CD4-positive, alpha-beta T cell (primary cell): Measurements from ENCODE around the gene MIA3. TPM values are rescaled to one million over a fixed set of nuclear protein-coding genes. Genes with fewer than 3 reads are reported as not detected.

Experiments used
- ATAC-seq: fragments of 200-7000 bp; cut with Tn5 transposase; one replicate; pipeline ENCODE4 v1.10.0; 2022; ENCODE audit warnings: mild to moderate bottlenecking; ENCODE audit not compliant: poor library complexity
- CTCF ChIA-PET: fragments of 350-600 bp; sonication (Branson Sonifier 250); formaldehyde crosslinking; loops from one replicate; lab custom pipeline; 2021; ENCODE audit warnings: antibody characterized with exemption, inconsistent platforms; lab: Charles Lee
- POLR2A ChIA-PET: fragments of 350-600 bp; sonication (Branson Sonifier 250); formaldehyde crosslinking; loops from one replicate; lab custom pipeline; 2021; ENCODE audit warnings: antibody characterized with exemption, inconsistent platforms; lab: Charles Lee
- DNase-seq, 14 experiments: peaks; one replicate each; pipeline ENCODE4 v3.0.0-alpha.2; 2013 to 2020; ENCODE audit warnings: mixed read lengths in 2 of 14
- H3K27ac ChIP-seq, 2 donors: one replicate each; pipeline versions ENCODE4 v1.5.1 to v1.7.0; 2013; ENCODE audit warnings: low read length in 2 of 2, low read depth in 1 of 2, mild to moderate bottlenecking in 1 of 2
- H3K27me3 ChIP-seq, 2 experiments: 1 replicate in 1 of 2; 2 replicates in 1 of 2; pipeline versions ENCODE4 v1.6.1 to v1.7.0; 2013; ENCODE audit warnings: low read length in 2 of 2, control low read depth in 1 of 2, mild to moderate bottlenecking in 1 of 2, moderate library complexity in 1 of 2; ENCODE audit not compliant: insufficient read depth in 2 of 2, control insufficient read depth in 1 of 2
- H3K36me3 ChIP-seq: one replicate; pipeline ENCODE4 v1.6.1; 2013; ENCODE audit warnings: low read length, control low read depth; ENCODE audit not compliant: insufficient read depth
- H3K4me1 ChIP-seq: one replicate; pipeline ENCODE4 v1.6.1; 2013; ENCODE audit warnings: low read length, control low read depth; ENCODE audit not compliant: insufficient read depth
- H3K4me3 ChIP-seq: one replicate; pipeline ENCODE4 v1.5.1; 2013; ENCODE audit warnings: mild to moderate bottlenecking, low read length, moderate library complexity
- H3K9me3 ChIP-seq, 2 experiments: 1 replicate in 1 of 2; 2 replicates in 1 of 2; pipeline versions ENCODE4 v1.6.1 to v1.7.0; 2013; ENCODE audit warnings: low read length in 2 of 2, mild to moderate bottlenecking in 2 of 2, control low read depth in 1 of 2, moderate library complexity in 1 of 2; ENCODE audit not compliant: control insufficient read depth in 1 of 2, insufficient read depth in 1 of 2
- H3K27ac Mint-ChIP-seq: one replicate; pipeline ENCODE4 v1.8.0; 2020; ENCODE audit warnings: mixed read lengths
- H3K27me3 Mint-ChIP-seq: one replicate; pipeline ENCODE4 v1.8.0; 2021; ENCODE audit warnings: mixed read lengths
- H3K36me3 Mint-ChIP-seq: one replicate; pipeline ENCODE4 v1.8.0; 2021; ENCODE audit warnings: low read depth, mixed read lengths
- H3K4me1 Mint-ChIP-seq: one replicate; pipeline ENCODE4 v1.8.0; 2021; ENCODE audit warnings: low read depth, mixed read lengths
- H3K4me3 Mint-ChIP-seq: one replicate; pipeline ENCODE4 v1.8.0; 2020; ENCODE audit warnings: mild to moderate bottlenecking, mixed read lengths
- H3K9me3 Mint-ChIP-seq: one replicate; pipeline ENCODE4 v1.8.0; 2020; ENCODE audit warnings: mixed read lengths
- intact Hi-C, 2 experiments: fragments of 100-400 bp; cut with DNase I in 1 of 2; cut with micrococcal nuclease in 1 of 2; formaldehyde crosslinking; loops; one replicate each; pipeline versions ENCODE4 v1.15.1 to v1.9.0; 2023 to 2025; cut with DNase I, micrococcal nuclease
- total RNA-seq, 174 experiments: library from RNA in 2 of 174; stranded (reverse) in 2 of 174; gene quantifications; one replicate each; pipeline ENCODE4 v1.2.3 and lab custom pipeline; 2021 to 2026
- TF ChIP-seq, protein P1 (sequence below): fragments of 200-600 bp; IDR thresholded peaks from one replicate; pipeline ENCODE4 v1.8.0; 2022; ENCODE audit warnings: antibody characterized with exemption, mild to moderate bottlenecking

The MIA3 gene
- total RNA-seq, 2 experiments from 2014 or later = 123 to 135 TPM

- DNase-seq (peak; percentile 90 to 98 (median 96)), ATAC-seq (peak; percentile 74)
- peak within 1 kb of the TSS; percentile 90 for H3K4me3 ChIP-seq
- CTCF ChIA-PET = interaction anchor here (1.1 to 2.7 kb wide), 7 partner anchors 9 to 970 kb away, joined by 3 to 14 read pairs (median 5); partner anchors contain the start of gene DUSP10
- H3K4me1 ChIP-seq = peaks cover 24% of the 10 kb centered on the region
- peaks cover 59% of the 10 kb centered on the region for H3K4me1 Mint-ChIP-seq
- intact Hi-C loops = loop anchor here (1.0 to 10.0 kb wide), 5 partner anchors 57 to 1722 kb away; partner anchors contain the start of gene WDR26 (in 1 of the 2)
- no peaks in the 10 kb centered on the region for H3K9me3 ChIP-seq
- H3K9me3 Mint-ChIP-seq = no peaks in the 10 kb centered on the region
- no peaks in the 10 kb centered on the region for H3K27me3 ChIP-seq
- H3K27ac Mint-ChIP-seq = peak within 1 kb of the TSS; percentile 100
- POLR2A ChIA-PET = interaction anchor here (0.6 to 2.6 kb wide), 38 partner anchors 9 to 1470 kb away, joined by 3 to 70 read pairs (median 6); partner anchors contain the start of genes DEGS1, DUSP10, FAM177B and SUSD4
- peaks cover 34% of the 10 kb centered on the region for H3K36me3 ChIP-seq
- H3K27me3 Mint-ChIP-seq = no peaks in the 10 kb centered on the region
- H3K4me3 Mint-ChIP-seq = peak within 1 kb of the TSS; percentile 99
- TF ChIP-seq, protein P1, sequence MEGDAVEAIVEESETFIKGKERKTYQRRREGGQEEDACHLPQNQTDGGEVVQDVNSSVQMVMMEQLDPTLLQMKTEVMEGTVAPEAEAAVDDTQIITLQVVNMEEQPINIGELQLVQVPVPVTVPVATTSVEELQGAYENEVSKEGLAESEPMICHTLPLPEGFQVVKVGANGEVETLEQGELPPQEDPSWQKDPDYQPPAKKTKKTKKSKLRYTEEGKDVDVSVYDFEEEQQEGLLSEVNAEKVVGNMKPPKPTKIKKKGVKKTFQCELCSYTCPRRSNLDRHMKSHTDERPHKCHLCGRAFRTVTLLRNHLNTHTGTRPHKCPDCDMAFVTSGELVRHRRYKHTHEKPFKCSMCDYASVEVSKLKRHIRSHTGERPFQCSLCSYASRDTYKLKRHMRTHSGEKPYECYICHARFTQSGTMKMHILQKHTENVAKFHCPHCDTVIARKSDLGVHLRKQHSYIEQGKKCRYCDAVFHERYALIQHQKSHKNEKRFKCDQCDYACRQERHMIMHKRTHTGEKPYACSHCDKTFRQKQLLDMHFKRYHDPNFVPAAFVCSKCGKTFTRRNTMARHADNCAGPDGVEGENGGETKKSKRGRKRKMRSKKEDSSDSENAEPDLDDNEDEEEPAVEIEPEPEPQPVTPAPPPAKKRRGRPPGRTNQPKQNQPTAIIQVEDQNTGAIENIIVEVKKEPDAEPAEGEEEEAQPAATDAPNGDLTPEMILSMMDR = no peak
- H3K36me3 Mint-ChIP-seq = peaks cover 63% of the 10 kb centered on the region
- peak within 1 kb of the TSS; percentile 97 to 98 for H3K27ac ChIP-seq
Measured at GRCh38 chr1:222712253-222713090, 94.6 kb downstream of the MIA3 start, which contains the start of the genes AIDA and BROX. TSS of gene AIDA (minus strand) at chr1:222712491. CDS start at chr1:222712317, 174 bp downstream. TSS of gene BROX (plus strand) at chr1:222712564. CDS start at chr1:222715700, 3,136 bp downstream.

DNA sequence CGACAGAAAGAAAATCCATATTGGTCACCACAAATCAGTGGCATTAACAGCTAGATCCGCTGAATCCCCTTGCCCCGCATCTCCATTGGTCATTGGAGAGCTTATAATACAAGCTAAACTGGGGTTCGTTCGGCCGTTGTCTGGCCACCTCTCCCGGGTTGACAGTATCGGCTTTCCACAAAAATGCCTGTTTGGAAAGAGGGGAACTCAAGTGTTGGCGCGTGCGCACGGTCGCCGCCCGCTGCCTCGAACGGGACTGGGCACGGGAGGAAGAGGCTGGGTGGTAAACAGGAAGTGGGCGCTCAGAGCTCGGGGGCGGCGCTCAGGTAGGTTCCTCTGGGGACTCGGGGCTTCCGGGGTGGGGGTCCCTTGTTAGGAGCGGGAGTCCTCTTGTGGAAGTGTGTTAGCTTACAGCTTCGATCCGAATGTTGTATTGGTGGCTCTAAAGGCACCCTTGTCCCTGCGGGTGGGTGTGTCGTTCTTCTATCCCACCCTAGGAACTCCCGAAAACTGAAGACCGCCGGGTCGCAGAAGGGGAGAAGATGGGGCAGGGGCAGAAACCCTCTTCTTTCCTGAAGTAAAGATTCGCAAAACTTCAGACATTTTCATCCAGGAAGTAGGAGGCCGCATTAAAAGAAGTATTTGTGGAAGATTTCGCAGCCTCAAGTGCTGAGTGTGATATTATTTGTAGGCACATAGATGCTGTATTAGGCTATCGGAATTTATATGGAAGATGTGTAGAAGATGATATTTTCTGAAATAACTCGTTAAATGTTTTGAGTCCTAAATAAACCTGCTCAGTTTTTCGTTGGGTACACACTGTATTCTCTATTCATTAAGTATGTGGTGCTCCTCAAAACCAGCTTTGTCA is 95.4 kb downstream of the MIA3 start:
- Mint-ChIP-seq H3K9me3 (no peaks in the 10 kb centered on the region), H3K27ac (peak overlapping the region; percentile 100), H3K4me3 (peak overlapping the region; percentile 99), H3K4me1 (peaks cover 62% of the 10 kb centered on the region), H3K36me3 (peaks cover 67% of the 10 kb centered on the region), H3K27me3 (no peaks in the 10 kb centered on the region)
- no peaks in the 10 kb centered on the region for H3K27me3 ChIP-seq
- H3K4me3 ChIP-seq = peak overlapping the region; percentile 90
- peak; percentile 81 to 97 (median 92) for DNase-seq
- TF ChIP-seq, protein P1 = peak; percentile 34
- H3K9me3 ChIP-seq = no peaks in the 10 kb centered on the region
- CTCF ChIA-PET = interaction anchor here (1.1 to 2.7 kb wide), 8 partner anchors 10 to 971 kb away, joined by 3 to 14 read pairs (median 4); partner anchors contain the start of gene DUSP10
- H3K36me3 ChIP-seq = peaks cover 42% of the 10 kb centered on the region
- intact Hi-C loops = loop anchor here (1.0 to 10.0 kb wide), 4 partner anchors 58 to 1721 kb away; partner anchors contain the start of gene WDR26 (in 1 of the 2)
- ATAC-seq = peak; percentile 69
- POLR2A ChIA-PET = interaction anchor here (0.6 to 2.6 kb wide), 41 partner anchors 9 to 1469 kb away, joined by 3 to 70 read pairs (median 6); partner anchors contain the start of genes CAPN2, DEGS1, DUSP10 and FAM177B
- peaks cover 23% of the 10 kb centered on the region for H3K4me1 ChIP-seq
- peak overlapping the region; percentile 97 to 98 for H3K27ac ChIP-seq

DNA sequence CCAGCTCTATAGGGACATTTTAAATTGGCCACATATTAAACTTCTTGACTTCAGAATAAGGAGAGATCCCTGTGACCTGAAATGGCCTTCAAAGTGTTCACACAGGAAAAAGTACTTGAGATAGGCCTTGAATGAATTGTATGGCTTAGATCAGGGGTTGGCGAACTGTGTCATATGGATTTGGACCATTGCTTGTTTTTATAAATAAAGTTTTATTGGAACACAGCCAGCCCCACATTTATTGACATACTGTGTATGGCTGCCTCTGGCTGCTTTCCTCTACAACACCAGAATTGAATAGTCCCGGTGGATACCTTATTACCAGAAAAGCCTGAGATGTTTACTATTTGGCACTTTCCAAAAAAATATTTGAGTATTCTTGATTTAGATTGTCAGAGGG is 98.5 kb downstream of the MIA3 start:
- peaks cover 42% of the 10 kb centered on the region for H3K4me1 Mint-ChIP-seq
- Histone ChIP-seq H3K36me3 (peaks cover 61% of the 10 kb centered on the region), H3K4me3 (no peak overlapping the region), H3K4me1 (peaks cover 8% of the 10 kb centered on the region), H3K27ac (no peak overlapping the region), H3K9me3 (no peaks in the 10 kb centered on the region), H3K27me3 (no peaks in the 10 kb centered on the region)
- DNase-seq = no peak
- H3K9me3 Mint-ChIP-seq = no peaks in the 10 kb centered on the region
- peaks cover 80% of the 10 kb centered on the region for H3K36me3 Mint-ChIP-seq
- CTCF ChIA-PET = no interaction called here
- no peak for ATAC-seq
- POLR2A ChIA-PET = no interaction called here
- no peaks in the 10 kb centered on the region for H3K27me3 Mint-ChIP-seq
- H3K4me3 Mint-ChIP-seq = peak overlapping the region; percentile 58
- H3K27ac Mint-ChIP-seq = peak overlapping the region; percentile 57
- intact Hi-C loops = loop anchor here in 1 of 2 experiments (10.0 kb wide), 1 partner anchor 1718 kb away; the partner anchor contains the start of gene WDR26
- TF ChIP-seq, protein P1 = no peak
